ENCODE measurements around the gene CTAG2. TPM values are rescaled to one million over a fixed set of nuclear protein-coding genes. Genes with fewer than 3 reads are reported as not detected.
"Not testable (repeated sequence)": the region's sequence is repeated elsewhere in the genome, so short reads cannot be mapped to it uniquely, and the experiment has no call there.

Gene CTAG2
- polyA plus RNA-seq, 4 donors: 7.8 TPM; not detected in 3

DNA sequence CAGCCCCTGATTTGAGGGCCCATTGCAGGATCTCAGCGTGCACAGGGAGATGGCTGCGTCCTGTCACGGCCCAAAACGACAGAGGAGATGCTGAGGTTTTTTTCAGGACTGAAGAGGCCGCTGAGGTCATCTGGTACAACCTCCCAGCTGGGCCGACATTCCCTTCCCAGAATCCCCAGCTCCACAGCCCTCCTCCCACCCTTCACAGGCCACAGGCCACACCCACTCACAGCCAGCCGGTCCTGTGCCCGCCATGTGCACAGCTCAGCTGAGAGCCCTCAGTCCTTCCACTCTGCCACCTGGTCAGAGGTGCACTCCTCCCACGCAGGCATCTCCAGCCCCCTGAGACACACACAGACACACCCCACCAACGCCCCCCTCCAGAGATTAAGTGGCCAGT lies 11.6 kb downstream of the CTAG2 start:
- WGBS, 3 donors: no CpG with 5 or more reads among the region's 10 CpGs
- not testable (repeated sequence) for H3K27me3 ChIP-seq (ENCODE audit: control insufficient read depth in 3 of 3, insufficient read depth in 3 of 3, low read length in 3 of 3); H3K9me3 ChIP-seq (ENCODE audit: control insufficient read depth in 2 of 2, insufficient read depth in 1 of 2, low read depth in 1 of 2, low read length in 1 of 2); H3K4me3 ChIP-seq (ENCODE audit: low read depth in 1 of 3, low read length in 3 of 3); H3K36me3 ChIP-seq (ENCODE audit: control insufficient read depth in 3 of 3, insufficient read depth in 2 of 3, low read depth in 1 of 3, low read length in 3 of 3); DNase-seq; H3K27ac ChIP-seq (ENCODE audit: low read depth in 1 of 3, low read length in 2 of 3); FAIRE-seq; H3K4me1 ChIP-seq (ENCODE audit: control insufficient read depth in 3 of 3, insufficient read depth in 2 of 3, low read depth in 1 of 3, low read length in 2 of 3)

DNA sequence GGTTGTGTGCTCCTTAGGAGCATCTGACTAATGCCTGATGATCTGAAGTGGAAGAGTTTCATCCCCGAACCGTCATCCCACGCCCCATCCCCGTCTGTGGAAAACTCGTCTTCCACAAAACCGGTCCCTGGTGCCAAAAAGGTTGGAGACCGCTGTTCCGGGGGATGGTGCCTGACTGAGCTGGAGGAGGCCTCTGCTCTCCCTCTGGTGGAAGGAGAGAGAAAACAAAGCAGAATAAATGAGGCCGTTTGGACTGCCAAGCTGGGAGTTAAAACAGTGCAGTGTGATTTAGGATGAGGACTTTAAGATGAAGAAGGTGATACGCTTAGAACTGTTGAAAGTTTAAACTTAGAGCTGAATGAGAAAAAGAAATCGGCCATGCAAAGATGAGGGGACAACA lies 19.7 kb downstream of the CTAG2 start:
- not testable (repeated sequence) for DNase-seq; FAIRE-seq; H3K4me3 ChIP-seq (ENCODE audit: low read depth in 1 of 3, low read length in 3 of 3); H3K27ac ChIP-seq (ENCODE audit: low read depth in 1 of 3, low read length in 2 of 3); H3K27me3 ChIP-seq (ENCODE audit: control insufficient read depth in 3 of 3, insufficient read depth in 3 of 3, low read length in 3 of 3); H3K4me1 ChIP-seq (ENCODE audit: control insufficient read depth in 3 of 3, insufficient read depth in 2 of 3, low read depth in 1 of 3, low read length in 2 of 3); H3K36me3 ChIP-seq (ENCODE audit: control insufficient read depth in 3 of 3, insufficient read depth in 2 of 3, low read depth in 1 of 3, low read length in 3 of 3); H3K9me3 ChIP-seq (ENCODE audit: control insufficient read depth in 2 of 2, insufficient read depth in 1 of 2, low read depth in 1 of 2, low read length in 1 of 2)
- no CpG with 5 or more reads among the region's 11 CpGs for WGBS, 3 donors

DNA sequence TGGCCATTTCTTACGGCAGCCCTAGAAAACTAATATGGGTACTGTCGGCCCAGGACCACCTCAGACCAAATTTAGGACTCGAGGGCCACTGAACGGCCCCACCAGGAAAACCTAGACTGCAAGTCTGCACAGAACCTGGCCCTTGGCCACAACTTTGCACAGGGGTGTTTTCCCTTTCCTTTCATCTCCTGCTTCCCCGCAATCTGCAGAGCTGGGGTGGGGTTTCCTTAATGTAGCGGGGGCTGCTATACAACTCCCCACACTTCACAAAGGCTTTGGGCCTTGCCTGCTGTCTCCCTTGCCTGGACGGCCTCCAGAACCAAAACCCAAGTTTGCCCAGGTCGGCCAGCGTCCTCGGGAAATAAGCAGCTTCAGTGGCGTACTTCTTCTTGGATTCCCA lies 22.4 kb downstream of the CTAG2 start:
- not testable (repeated sequence) for H3K9me3 ChIP-seq (ENCODE audit: control insufficient read depth in 2 of 2, insufficient read depth in 1 of 2, low read depth in 1 of 2, low read length in 1 of 2); H3K4me3 ChIP-seq (ENCODE audit: low read depth in 1 of 3, low read length in 3 of 3); H3K4me1 ChIP-seq (ENCODE audit: control insufficient read depth in 3 of 3, insufficient read depth in 2 of 3, low read depth in 1 of 3, low read length in 2 of 3); H3K36me3 ChIP-seq (ENCODE audit: control insufficient read depth in 3 of 3, insufficient read depth in 2 of 3, low read depth in 1 of 3, low read length in 3 of 3); H3K27me3 ChIP-seq (ENCODE audit: control insufficient read depth in 3 of 3, insufficient read depth in 3 of 3, low read length in 3 of 3); H3K27ac ChIP-seq (ENCODE audit: low read depth in 1 of 3, low read length in 2 of 3); DNase-seq; FAIRE-seq
- no CpG with 5 or more reads among the region's 11 CpGs for WGBS, 3 donors

DNA sequence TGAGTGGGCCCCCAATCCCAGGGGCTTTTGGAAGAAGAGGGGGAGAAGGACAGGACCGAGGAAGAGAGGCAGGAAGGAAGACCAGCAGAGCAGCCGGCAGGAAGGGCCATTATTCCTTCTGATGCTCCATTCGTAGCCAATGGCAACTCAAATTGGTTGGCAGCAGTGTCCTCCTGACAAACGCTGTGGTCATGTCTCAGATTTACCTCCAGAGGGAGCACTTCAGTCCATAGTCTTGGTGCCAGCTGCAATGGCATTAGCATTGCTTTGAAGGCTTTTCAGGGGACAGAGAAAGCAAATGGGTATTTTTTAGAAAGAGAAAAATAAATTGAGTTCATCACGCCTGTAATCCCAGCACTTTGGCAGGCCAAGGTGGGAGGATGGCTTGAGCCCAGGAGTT lies 24.4 kb downstream of the CTAG2 start:
- H3K27ac ChIP-seq (ENCODE audit: low read depth in 1 of 3, low read length in 2 of 3); H3K4me3 ChIP-seq (ENCODE audit: low read depth in 1 of 3, low read length in 3 of 3); FAIRE-seq; H3K4me1 ChIP-seq (ENCODE audit: control insufficient read depth in 3 of 3, insufficient read depth in 2 of 3, low read depth in 1 of 3, low read length in 2 of 3); H3K27me3 ChIP-seq (ENCODE audit: control insufficient read depth in 3 of 3, insufficient read depth in 3 of 3, low read length in 3 of 3); H3K9me3 ChIP-seq (ENCODE audit: control insufficient read depth in 2 of 2, insufficient read depth in 1 of 2, low read depth in 1 of 2, low read length in 1 of 2); H3K36me3 ChIP-seq (ENCODE audit: control insufficient read depth in 3 of 3, insufficient read depth in 2 of 3, low read depth in 1 of 3, low read length in 3 of 3); DNase-seq: not testable (repeated sequence)
- no CpG with 5 or more reads among the region's 5 CpGs for WGBS, 3 donors

DNA sequence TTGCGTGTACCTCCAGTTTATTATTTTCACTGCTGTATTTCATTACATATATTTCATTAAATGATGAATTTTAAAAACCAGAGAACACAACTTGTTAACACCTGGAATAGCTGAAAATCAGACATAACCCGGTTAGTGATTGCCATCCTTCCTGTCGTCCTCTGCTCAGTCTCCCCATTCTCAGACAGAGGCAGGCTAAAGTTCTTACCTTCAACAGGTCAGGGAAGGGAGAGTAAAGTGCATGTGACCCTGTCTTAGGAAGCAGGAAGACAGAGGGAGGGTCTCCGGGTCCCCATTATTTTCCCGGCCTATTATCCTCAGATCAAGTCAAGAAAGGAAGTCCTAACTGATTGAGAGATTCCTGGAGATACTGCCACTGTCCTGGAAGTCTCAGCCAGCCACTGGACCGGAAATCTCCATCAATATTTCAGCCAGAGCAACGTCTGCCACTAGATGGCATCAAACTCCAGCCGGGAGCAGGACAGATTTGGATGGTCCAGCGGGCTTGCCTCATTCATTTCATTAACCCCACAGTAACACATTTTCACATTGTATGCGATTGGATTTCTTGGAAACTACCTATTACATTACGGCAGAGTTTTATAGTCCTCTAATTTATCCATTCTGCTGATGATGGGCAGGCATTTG lies 32.5 kb downstream of the CTAG2 start:
- not testable (repeated sequence) for H3K9me3 ChIP-seq (ENCODE audit: control insufficient read depth in 2 of 2, insufficient read depth in 1 of 2, low read depth in 1 of 2, low read length in 1 of 2); H3K4me1 ChIP-seq (ENCODE audit: control insufficient read depth in 3 of 3, insufficient read depth in 2 of 3, low read depth in 1 of 3, low read length in 2 of 3); H3K27ac ChIP-seq (ENCODE audit: low read depth in 1 of 3, low read length in 2 of 3); FAIRE-seq; H3K36me3 ChIP-seq (ENCODE audit: control insufficient read depth in 3 of 3, insufficient read depth in 2 of 3, low read depth in 1 of 3, low read length in 3 of 3); H3K27me3 ChIP-seq (ENCODE audit: control insufficient read depth in 3 of 3, insufficient read depth in 3 of 3, low read length in 3 of 3); H3K4me3 ChIP-seq (ENCODE audit: low read depth in 1 of 3, low read length in 3 of 3); DNase-seq
- 16 to 46% methylated on average over 3 of the region's 11 CpGs; no CpG with 5 or more reads in 1 of the 3 donors for WGBS, 3 donors

DNA sequence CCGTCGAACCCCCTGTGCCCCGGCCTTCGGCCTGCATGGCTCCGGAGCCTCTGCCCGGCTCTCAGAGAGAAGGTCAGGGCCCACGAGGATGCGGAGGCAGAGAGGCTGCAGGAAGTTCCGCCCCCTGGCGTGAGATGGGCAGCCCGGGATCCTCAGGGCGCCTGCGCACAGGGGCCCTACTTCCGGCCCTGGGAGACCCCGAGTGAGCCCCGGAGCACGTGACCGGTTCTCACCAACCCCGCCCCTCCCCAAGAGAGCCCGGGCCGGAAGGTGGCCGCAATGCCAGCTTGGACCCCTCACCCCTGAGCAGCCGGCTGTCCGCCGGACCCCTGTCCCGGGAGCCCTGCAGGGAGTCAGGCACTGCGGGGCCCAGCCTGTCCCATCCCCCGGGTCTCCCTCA lies 34.2 kb downstream of the CTAG2 start, which contains the start of gene CTAG1B:
Gene CTAG1B, minus strand, starts transcription at position 101 of the 400 bp plus-strand sequence. Its CDS starts 64 bp downstream, at position 37.
- not testable (repeated sequence) for FAIRE-seq
- no CpG with 5 or more reads among the region's 28 CpGs for WGBS, 3 donors

DNA sequence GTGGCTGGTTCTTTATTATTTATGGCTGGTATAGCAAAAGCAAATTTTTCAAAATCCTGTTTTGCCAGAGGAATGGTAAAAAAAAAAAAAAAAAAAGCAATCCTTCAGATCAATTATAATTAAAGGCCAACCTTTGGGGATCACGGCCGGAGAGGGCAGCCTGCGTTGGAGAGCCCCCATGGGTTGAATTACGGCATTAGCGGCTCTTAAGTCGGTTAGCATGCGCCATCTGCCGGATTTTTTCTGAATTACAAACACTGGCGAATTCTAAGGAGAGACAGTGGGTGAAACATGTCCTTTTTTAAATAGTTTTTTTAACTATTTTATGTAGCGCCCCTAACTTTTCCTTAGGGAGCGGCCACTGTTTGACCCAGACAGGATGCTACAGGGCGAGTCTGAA lies 39.8 kb downstream of the CTAG2 start:
- 8 to 53% (median 39%) methylated on average over 3 to 5 of the region's 12 CpGs for WGBS, 3 donors
- not testable (repeated sequence) for H3K4me3 ChIP-seq (ENCODE audit: low read depth in 1 of 3, low read length in 3 of 3); DNase-seq; H3K27ac ChIP-seq (ENCODE audit: low read depth in 1 of 3, low read length in 2 of 3); H3K4me1 ChIP-seq (ENCODE audit: control insufficient read depth in 3 of 3, insufficient read depth in 2 of 3, low read depth in 1 of 3, low read length in 2 of 3); H3K9me3 ChIP-seq (ENCODE audit: control insufficient read depth in 2 of 2, insufficient read depth in 1 of 2, low read depth in 1 of 2, low read length in 1 of 2); H3K36me3 ChIP-seq (ENCODE audit: control insufficient read depth in 3 of 3, insufficient read depth in 2 of 3, low read depth in 1 of 3, low read length in 3 of 3); H3K27me3 ChIP-seq (ENCODE audit: control insufficient read depth in 3 of 3, insufficient read depth in 3 of 3, low read length in 3 of 3); FAIRE-seq

More for the DNA sequence above, 34.2 kb downstream of the CTAG2 start, which contains the start of gene CTAG1B:
- DNase-seq; H3K27ac ChIP-seq (ENCODE audit: low read depth in 1 of 3, low read length in 2 of 3); H3K27me3 ChIP-seq (ENCODE audit: control insufficient read depth in 3 of 3, insufficient read depth in 3 of 3, low read length in 3 of 3); H3K4me1 ChIP-seq (ENCODE audit: control insufficient read depth in 3 of 3, insufficient read depth in 2 of 3, low read depth in 1 of 3, low read length in 2 of 3); H3K9me3 ChIP-seq (ENCODE audit: control insufficient read depth in 2 of 2, insufficient read depth in 1 of 2, low read depth in 1 of 2, low read length in 1 of 2); H3K36me3 ChIP-seq (ENCODE audit: control insufficient read depth in 3 of 3, insufficient read depth in 2 of 3, low read depth in 1 of 3, low read length in 3 of 3); H3K4me3 ChIP-seq (ENCODE audit: low read depth in 1 of 3, low read length in 3 of 3): not testable (repeated sequence)

DNA sequence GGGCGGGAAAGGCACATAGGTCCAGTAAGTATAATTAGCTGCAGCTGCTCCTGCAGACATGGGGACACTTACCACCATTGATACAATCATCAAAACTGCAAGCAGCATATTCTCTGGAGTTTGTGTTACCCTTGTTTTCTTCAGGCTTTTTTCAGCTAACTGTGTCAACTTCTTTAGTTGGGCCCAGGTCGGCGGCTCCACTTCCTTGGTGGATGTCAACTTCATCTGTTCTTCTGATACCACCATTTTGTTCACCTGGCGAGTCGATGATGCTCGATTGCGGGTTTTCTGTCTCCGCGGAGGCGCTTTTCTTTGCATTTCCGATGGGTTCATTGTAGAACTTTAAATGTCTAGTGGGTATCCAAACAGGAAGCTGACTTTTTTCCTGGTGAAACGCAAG lies 42.2 kb downstream of the CTAG2 start:
- 87 to 91% (median 90%) methylated on average over 12 of the region's 12 CpGs for WGBS, 3 donors
- not testable (repeated sequence) for H3K4me1 ChIP-seq (ENCODE audit: control insufficient read depth in 3 of 3, insufficient read depth in 2 of 3, low read depth in 1 of 3, low read length in 2 of 3); FAIRE-seq; H3K4me3 ChIP-seq (ENCODE audit: low read depth in 1 of 3, low read length in 3 of 3); H3K27ac ChIP-seq (ENCODE audit: low read depth in 1 of 3, low read length in 2 of 3); H3K36me3 ChIP-seq (ENCODE audit: control insufficient read depth in 3 of 3, insufficient read depth in 2 of 3, low read depth in 1 of 3, low read length in 3 of 3); H3K27me3 ChIP-seq (ENCODE audit: control insufficient read depth in 3 of 3, insufficient read depth in 3 of 3, low read length in 3 of 3); H3K9me3 ChIP-seq (ENCODE audit: control insufficient read depth in 2 of 2, insufficient read depth in 1 of 2, low read depth in 1 of 2, low read length in 1 of 2); DNase-seq

DNA sequence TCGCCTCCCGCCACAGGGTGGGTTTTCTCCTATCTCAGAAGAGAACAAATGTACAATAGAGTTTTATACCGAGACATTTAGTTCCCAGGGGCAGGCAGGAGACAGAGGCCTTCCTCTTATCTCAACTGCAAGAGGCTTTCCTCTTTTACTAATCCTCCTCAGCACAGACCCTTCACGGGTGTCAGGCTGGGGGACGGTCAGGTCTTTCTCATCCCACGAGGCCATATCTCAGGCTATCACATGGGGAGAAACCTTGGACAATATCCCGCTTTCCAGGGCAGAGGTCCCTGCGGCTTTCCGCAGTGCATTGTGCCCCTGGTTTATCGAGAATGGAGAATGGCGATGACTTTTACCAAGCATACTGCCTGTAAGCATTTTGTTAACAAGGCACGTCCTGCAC lies 44.6 kb downstream of the CTAG2 start:
- H3K9me3 ChIP-seq (ENCODE audit: control insufficient read depth in 2 of 2, insufficient read depth in 1 of 2, low read depth in 1 of 2, low read length in 1 of 2): not testable (repeated sequence)

More for the DNA sequence above, 44.6 kb downstream of the CTAG2 start:
- H3K4me1 ChIP-seq (ENCODE audit: control insufficient read depth in 3 of 3, insufficient read depth in 2 of 3, low read depth in 1 of 3, low read length in 2 of 3); H3K27me3 ChIP-seq (ENCODE audit: control insufficient read depth in 3 of 3, insufficient read depth in 3 of 3, low read length in 3 of 3); H3K4me3 ChIP-seq (ENCODE audit: low read depth in 1 of 3, low read length in 3 of 3); FAIRE-seq; DNase-seq; H3K27ac ChIP-seq (ENCODE audit: low read depth in 1 of 3, low read length in 2 of 3); H3K36me3 ChIP-seq (ENCODE audit: control insufficient read depth in 3 of 3, insufficient read depth in 2 of 3, low read depth in 1 of 3, low read length in 3 of 3): not testable (repeated sequence)
- 73 to 78% (median 74%) methylated on average over 12 of the region's 12 CpGs for WGBS, 3 donors

All from small intestine (tissue), 7 donors.